ENCODE data around the gene ECI1. TPM values are rescaled to one million over a fixed set of nuclear protein-coding genes. Genes with fewer than 3 reads are reported as not detected.

ECI1 gene
- total RNA-seq, 1 experiment from 2014 or later: 95.4 TPM

- Histone ChIP-seq H3K4me1 (ENCODE audit: insufficient read depth, low read length) (no peaks in the 10 kb centered on the region), H2AFZ (ENCODE audit: low read length) (no peak overlapping the region), H4K8ac (replicated peaks; ENCODE audit: insufficient read length, low read depth, low read length) (no peak overlapping the region), H2AK5ac (ENCODE audit: insufficient read length, low read length) (no peak overlapping the region), H3K4ac (ENCODE audit: low read depth, low read length) (no peak overlapping the region), H2BK20ac (ENCODE audit: low read depth, low read length, poor library complexity, severe bottlenecking) (no peak overlapping the region), H3K9me3 (ENCODE audit: control insufficient read depth, low read depth, low read length) (no peaks in the 10 kb centered on the region), H4K91ac (ENCODE audit: insufficient read length, low read depth, low read length) (no peak overlapping the region), H3K27me3 (ENCODE audit: insufficient read depth, low read length) (no peaks in the 10 kb centered on the region), H4K5ac (ENCODE audit: insufficient read length, low read depth, low read length) (no peak overlapping the region), H2BK15ac (ENCODE audit: low read depth, low read length) (no peak overlapping the region), H3T11ph (ENCODE audit: low read length) (no peak overlapping the region), H3K23me2 (ENCODE audit: insufficient read length, low read depth, low read length, poor library complexity, severe bottlenecking) (no peaks in the 10 kb centered on the region), H2BK12ac (ENCODE audit: insufficient read length, low read depth, low read length) (no peak overlapping the region), H2BK5ac (ENCODE audit: insufficient read length, low read length) (no peak overlapping the region), H3K56ac (ENCODE audit: insufficient read length, low read depth, low read length) (no peak overlapping the region), H3K79me2 (ENCODE audit: insufficient read depth, low read length) (no peaks in the 10 kb centered on the region), H4K20me1 (ENCODE audit: control insufficient read depth, insufficient read depth, insufficient read length) (no peaks in the 10 kb centered on the region), H3K18ac (ENCODE audit: insufficient read length, low read depth, low read length) (no peak overlapping the region), H3K9ac (ENCODE audit: extremely low read depth, insufficient read length, low read length) (no peak overlapping the region), H3K27ac (ENCODE audit: insufficient read length, low read depth, low read length) (no peak overlapping the region), H3K4me2 (ENCODE audit: insufficient read depth, insufficient read length, low read length) (no peak overlapping the region), H3K23ac (ENCODE audit: insufficient read length, low read depth, low read length) (no peak overlapping the region), H3K79me1 (ENCODE audit: insufficient read depth, low read depth, low read length, poor library complexity, severe bottlenecking) (no peaks in the 10 kb centered on the region), H3K14ac (ENCODE audit: insufficient read depth, low read length) (no peak overlapping the region; the same call in 1 of the 2 replicates), H2BK120ac (ENCODE audit: low read depth, low read length, poor library complexity, severe bottlenecking) (no peak overlapping the region)
- Mint-ChIP-seq H3K4me1 (0 out of 4 replicates have a peak, but pooled peaks cover 0 to 3% of the 10 kb centered on the region in 2 experiments), H3K27me3 (ENCODE audit: low read depth) (no peaks in the 10 kb centered on the region; the same call in 1 of the 2 replicates), H3K4me3 (no peak overlapping the region), H3K27ac (no peak overlapping the region; a peak in 1 of 7 replicates), H3K36me3 (ENCODE audit: insufficient read depth in 1 of 3, low read depth in 3 of 3) (no peaks in the 10 kb centered on the region), H3K9me3 (no peaks in the 10 kb centered on the region)
- no peak for TF ChIP-seq CTCF (conservative IDR thresholded peaks at IDR 0.05)
- DNase-seq: no peak
- no CpG with 5 or more reads among the region's 23 CpGs for WGBS (ENCODE audit: extremely low coverage, insufficient read length, low lambda C conversion rate)
Observed at GRCh38 chr16:2289282-2289681, 37.9 kb upstream of the ECI1 start.
